Measurements from ENCODE around the gene STARD13.

DNA sequence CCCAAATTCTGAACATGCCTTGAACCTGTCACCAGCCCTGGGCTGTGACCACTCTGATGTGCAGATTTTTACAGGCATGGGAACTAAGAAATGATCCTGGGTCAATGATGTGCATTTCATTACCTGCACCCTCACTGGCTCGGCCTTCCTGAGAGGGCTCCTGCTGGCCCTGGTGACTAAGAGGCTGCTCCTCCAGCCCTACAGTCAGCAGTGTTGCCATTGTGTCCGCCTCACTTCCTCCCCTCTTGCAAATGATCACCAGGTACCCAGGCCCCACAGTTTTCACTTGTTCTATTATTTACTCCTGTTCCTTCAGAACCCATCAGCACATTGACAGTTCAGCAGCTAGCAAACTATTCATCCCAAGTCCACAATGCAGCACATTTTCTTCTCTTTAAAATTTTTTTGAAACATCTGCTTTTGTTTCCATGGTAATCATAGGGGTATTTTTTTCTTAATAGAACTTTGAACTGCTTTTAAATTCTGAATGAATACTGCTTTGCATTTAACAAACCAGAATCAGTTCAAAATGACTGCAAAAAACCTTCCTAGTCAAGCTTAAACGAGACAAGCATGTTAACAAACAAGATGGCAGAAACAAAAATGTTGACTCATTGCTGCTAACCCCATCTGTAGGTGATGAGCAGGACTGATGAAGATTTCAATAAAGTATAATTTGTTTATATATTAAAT, 29.3 kb downstream of the STARD13 start:
- no peak for TF ChIP-seq POLR2A (IDR thresholded peaks at IDR 0.05)
- TF ChIP-seq, protein P1, sequence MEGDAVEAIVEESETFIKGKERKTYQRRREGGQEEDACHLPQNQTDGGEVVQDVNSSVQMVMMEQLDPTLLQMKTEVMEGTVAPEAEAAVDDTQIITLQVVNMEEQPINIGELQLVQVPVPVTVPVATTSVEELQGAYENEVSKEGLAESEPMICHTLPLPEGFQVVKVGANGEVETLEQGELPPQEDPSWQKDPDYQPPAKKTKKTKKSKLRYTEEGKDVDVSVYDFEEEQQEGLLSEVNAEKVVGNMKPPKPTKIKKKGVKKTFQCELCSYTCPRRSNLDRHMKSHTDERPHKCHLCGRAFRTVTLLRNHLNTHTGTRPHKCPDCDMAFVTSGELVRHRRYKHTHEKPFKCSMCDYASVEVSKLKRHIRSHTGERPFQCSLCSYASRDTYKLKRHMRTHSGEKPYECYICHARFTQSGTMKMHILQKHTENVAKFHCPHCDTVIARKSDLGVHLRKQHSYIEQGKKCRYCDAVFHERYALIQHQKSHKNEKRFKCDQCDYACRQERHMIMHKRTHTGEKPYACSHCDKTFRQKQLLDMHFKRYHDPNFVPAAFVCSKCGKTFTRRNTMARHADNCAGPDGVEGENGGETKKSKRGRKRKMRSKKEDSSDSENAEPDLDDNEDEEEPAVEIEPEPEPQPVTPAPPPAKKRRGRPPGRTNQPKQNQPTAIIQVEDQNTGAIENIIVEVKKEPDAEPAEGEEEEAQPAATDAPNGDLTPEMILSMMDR (IDR thresholded peaks at IDR 0.05): no peak
